Thoracic aorta (tissue), 2 donors: ENCODE results near the gene COBLL1. TPM values are rescaled to one million over a fixed set of nuclear protein-coding genes. Genes with fewer than 3 reads are reported as not detected.

Source experiments
- ATAC-seq: fragments of 150-250 bp; one replicate; pipeline ENCODE4 v1.8.0; 2017; ENCODE audit warnings: low read depth; ENCODE audit not compliant: insufficient number of reproducible peaks, low FRiP score
- DNase-seq: peaks from one replicate; pipeline ENCODE4 v3.0.0-alpha.2; 2020; ENCODE audit warnings: low spot score
- H3K27ac ChIP-seq, 2 donors: fragments of 200-600 bp; sonication (generic); 1 replicate in 1 of 2; 2 replicates in 1 of 2; pipeline ENCODE4 v1.5.1; 2016; ENCODE audit warnings: mild to moderate bottlenecking in 2 of 2, moderate library complexity in 2 of 2
- H3K27me3 ChIP-seq: fragments of 200-600 bp; sonication (generic); replicated peaks from 2 replicates; pipeline ENCODE4 v1.6.0; 2016; ENCODE audit warnings: mild to moderate bottlenecking; ENCODE audit not compliant: insufficient read depth
- H3K36me3 ChIP-seq: fragments of 200-600 bp; sonication (generic); one replicate; pipeline ENCODE4 v1.5.1; 2016
- H3K4me1 ChIP-seq, 2 donors: fragments of 200-600 bp; sonication (generic); 1 replicate in 1 of 2; 2 replicates in 1 of 2; pipeline versions ENCODE4 v1.5.1 to v1.6.0; 2016; ENCODE audit warnings: low read depth in 2 of 2, mild to moderate bottlenecking in 1 of 2; ENCODE audit not compliant: control insufficient read depth in 1 of 2
- H3K4me3 ChIP-seq: fragments of 200-600 bp; sonication (generic); 2 replicates; pipeline ENCODE4 v1.5.1; 2016; ENCODE audit warnings: mild to moderate bottlenecking
- H3K9me3 ChIP-seq: fragments of 200-600 bp; sonication (generic); 2 replicates; pipeline ENCODE4 v1.5.1; 2016
- CTCF ChIP-seq: fragments of 200-600 bp; sonication (generic); IDR thresholded peaks from one replicate; pipeline ENCODE4 v1.5.1; 2019; ENCODE audit warnings: antibody characterized with exemption
- total RNA-seq, 2 donors: library from RNA; depleted of rRNA; stranded (reverse); fragments of >200 nt; gene quantifications; one replicate each; pipeline versions ENCODE4 v1.1.0 to v1.2.3, GENCODE V29; 2016

The COBLL1 gene
- total RNA-seq, 2 donors from 2014 or later, result 62.0 to 64.6 TPM

- no peak for DNase-seq
- Histone ChIP-seq H3K4me1 (peaks cover 21 to 43% of the 10 kb centered on the region in 2 donors), H3K9me3 (no peaks in the 10 kb centered on the region), H3K36me3 (no peaks in the 10 kb centered on the region), H3K4me3 (no peak overlapping the region), H3K27ac (no peak overlapping the region), H3K27me3 (no peaks in the 10 kb centered on the region)
- no peak for TF ChIP-seq CTCF
- ATAC-seq, result no peak
These were observed 94.9 kb downstream of the COBLL1 start for GRCh38 chr2:164746713-164747112.

- no peaks in the 10 kb centered on the region for H3K27me3 ChIP-seq
- DNase-seq, result no peak
- no peak overlapping the region for H3K4me3 ChIP-seq
- no peak for ATAC-seq
- TF ChIP-seq CTCF, result no peak
- peaks cover 21 to 34% of the 10 kb centered on the region in 2 donors for H3K4me1 ChIP-seq
- no peaks in the 10 kb centered on the region for H3K9me3 ChIP-seq
- no peak overlapping the region for H3K27ac ChIP-seq
- H3K36me3 ChIP-seq, result no peaks in the 10 kb centered on the region
These were observed 96.4 kb downstream of the COBLL1 start for GRCh38 chr2:164745012-164745797.

GRCh38 chr2:164742738-164743317 is 98.8 kb downstream of the COBLL1 start:
- Histone ChIP-seq H3K4me1 (peaks cover 24 to 51% of the 10 kb centered on the region in 2 donors), H3K36me3 (no peaks in the 10 kb centered on the region), H3K27me3 (no peaks in the 10 kb centered on the region), H3K4me3 (no peak overlapping the region), H3K27ac (no peak overlapping the region), H3K9me3 (no peaks in the 10 kb centered on the region)
- DNase-seq, result no peak
- TF ChIP-seq CTCF, result no peak
- ATAC-seq, result no peak

GRCh38 chr2:164739966-164740365 is 101.7 kb downstream of the COBLL1 start:
- peak overlapping the region; percentile 7 to 36 for H3K27ac ChIP-seq
- ATAC-seq, result peak; percentile 47
- H3K4me3 ChIP-seq, result peak overlapping the region; percentile 13
- DNase-seq, result no peak
- no peaks in the 10 kb centered on the region for H3K9me3 ChIP-seq
- no peaks in the 10 kb centered on the region for H3K27me3 ChIP-seq
- H3K4me1 ChIP-seq, result peaks cover 20 to 48% of the 10 kb centered on the region in 2 donors
- TF ChIP-seq CTCF, result no peak
- H3K36me3 ChIP-seq, result no peaks in the 10 kb centered on the region

- Histone ChIP-seq H3K4me3 (peak overlapping the region; percentile 43), H3K4me1 (peaks cover 11 to 37% of the 10 kb centered on the region in 2 donors), H3K9me3 (no peaks in the 10 kb centered on the region), H3K36me3 (no peaks in the 10 kb centered on the region), H3K27me3 (no peaks in the 10 kb centered on the region), H3K27ac (no peak overlapping the region)
- TF ChIP-seq CTCF, result peak; percentile 78
- ATAC-seq (no peak), DNase-seq (no peak)
These were observed 104.0 kb downstream of the COBLL1 start for GRCh38 chr2:164737612-164738081.
